HepG2 (cell line): ENCODE data around the gene SEC14L1.

Source experiments
- ARNT ChIP-seq: fragments of 450-650 bp; IDR thresholded peaks from 2 replicates; pipeline ENCODE4 v1.6.1; 2017
- HIC2 ChIP-seq: sonication (generic); formaldehyde crosslinking; IDR thresholded peaks from 2 replicates; pipeline ENCODE4 v1.9.0; 2022; ENCODE audit warnings: low read depth, missing genetic modification reagents
- MLX ChIP-seq: IDR thresholded peaks from 2 replicates; pipeline ENCODE4 v1.6.1; 2016
- MTA1 ChIP-seq: sonication (generic); formaldehyde crosslinking; IDR thresholded peaks from 2 replicates; pipeline ENCODE4 v1.4.0; 2020; ENCODE audit warnings: missing genetic modification reagents, mild to moderate bottlenecking, borderline replicate concordance
- MXI1 ChIP-seq: IDR thresholded peaks from 3 replicates; pipeline ENCODE4 v1.6.1; 2012; ENCODE audit warnings: low read depth, low read length, inconsistent platforms, borderline replicate concordance
- MYC ChIP-seq: sonication (generic); formaldehyde crosslinking; IDR thresholded peaks from 2 replicates; pipeline ENCODE4 v1.9.0; 2021; ENCODE audit warnings: missing genetic modification reagents, borderline replicate concordance
- PHF8 ChIP-seq: sonication (generic); formaldehyde crosslinking; IDR thresholded peaks from 2 replicates; pipeline ENCODE4 v1.5.0; 2020; ENCODE audit warnings: missing genetic modification reagents
- POLR2A ChIP-seq, 2 experiments: IDR thresholded peaks; 2 replicates each; pipeline ENCODE4 v1.6.1; 2011; ENCODE audit warnings: low read depth in 2 of 2, low read length in 2 of 2, mild to moderate bottlenecking in 1 of 2, moderate library complexity in 1 of 2; ENCODE audit not compliant: insufficient read depth in 1 of 2
- SMAD3 ChIP-seq: sonication (generic); formaldehyde crosslinking; IDR thresholded peaks from 2 replicates; pipeline ENCODE4 v1.4.0; 2020; ENCODE audit warnings: missing genetic modification reagents
- ZBTB38 ChIP-seq: sonication (generic); formaldehyde crosslinking; IDR thresholded peaks from 2 replicates; pipeline ENCODE4 v1.5.1; 2020; ENCODE audit warnings: mild to moderate bottlenecking, missing genetic modification reagents
- ZNF670 ChIP-seq: sonication (generic); formaldehyde crosslinking; IDR thresholded peaks from 2 replicates; pipeline ENCODE4 v1.8.0; 2022; ENCODE audit warnings: mild to moderate bottlenecking, missing genetic modification reagents, borderline replicate concordance
- ZNF691 ChIP-seq: sonication (generic); formaldehyde crosslinking; IDR thresholded peaks from 2 replicates; pipeline ENCODE4 v1.4.0; 2020; ENCODE audit warnings: missing genetic modification reagents, low read depth, mild to moderate bottlenecking, borderline replicate concordance

GRCh38 chr17:77163001-77163400 lies 22.2 kb downstream of the SEC14L1 start:
- TF ChIP-seq ZNF670 (CRISPR knock-in tag) (no peak), MYC (CRISPR knock-in tag) (no peak), ARNT (no peak), MLX (CRISPR knock-in tag) (no peak), HIC2 (no peak), MTA1 (no peak), ZBTB38 (no peak), ZNF691 (no peak), MXI1 (no peak), PHF8 (no peak), POLR2A (IDR thresholded peaks at IDR 0.05; ENCODE audit: insufficient read depth in 1 of 2, low read depth in 2 of 2, low read length in 2 of 2) (no peak), SMAD3 (CRISPR knock-in tag) (no peak)
